H9 (cell line): ENCODE data around the gene ECHDC3. TPM values are rescaled to one million over a fixed set of nuclear protein-coding genes. Genes with fewer than 3 reads are reported as not detected.

Experiments used
- DNase-seq: peaks from one replicate; pipeline ENCODE4 v3.0.0-alpha.2; 2017
- H2AFZ ChIP-seq: one replicate; pipeline ENCODE4 v1.6.1; 2013; ENCODE audit warnings: mild to moderate bottlenecking, low read length, control low read depth, moderate library complexity
- H2AK5ac ChIP-seq: 2 replicates; pipeline ENCODE4 v1.6.1; 2013; ENCODE audit warnings: low read length, control low read depth, mixed read lengths; ENCODE audit not compliant: insufficient read length
- H2BK120ac ChIP-seq: one replicate; pipeline ENCODE4 v1.6.1; 2013; ENCODE audit warnings: low read depth, mild to moderate bottlenecking, low read length, control low read depth, inconsistent platforms; ENCODE audit not compliant: poor library complexity, severe bottlenecking
- H2BK12ac ChIP-seq: 2 replicates; pipeline ENCODE4 v1.6.1; 2013; ENCODE audit warnings: low read length, control low read depth, mixed read lengths, low read depth; ENCODE audit not compliant: insufficient read length
- H2BK15ac ChIP-seq: 2 replicates; pipeline ENCODE4 v1.6.1; 2013; ENCODE audit warnings: low read depth, low read length, control low read depth
- H2BK20ac ChIP-seq: one replicate; pipeline ENCODE4 v1.6.1; 2013; ENCODE audit warnings: low read depth, mild to moderate bottlenecking, low read length, control low read depth, inconsistent platforms; ENCODE audit not compliant: poor library complexity, severe bottlenecking
- H2BK5ac ChIP-seq: 2 replicates; pipeline ENCODE4 v1.6.1; 2013; ENCODE audit warnings: low read length, control low read depth, mixed read lengths; ENCODE audit not compliant: insufficient read length
- H3K14ac ChIP-seq: 2 replicates; pipeline ENCODE4 v1.6.1; 2013; ENCODE audit warnings: low read length, control low read depth; ENCODE audit not compliant: insufficient read depth
- H3K18ac ChIP-seq: 2 replicates; pipeline ENCODE4 v1.6.1; 2013; ENCODE audit warnings: low read depth, mild to moderate bottlenecking, mixed read lengths, low read length, control low read depth; ENCODE audit not compliant: insufficient read length
- H3K23ac ChIP-seq: 2 replicates; pipeline ENCODE4 v1.6.1; 2013; ENCODE audit warnings: low read length, control low read depth, mixed read lengths, low read depth; ENCODE audit not compliant: insufficient read length
- H3K23me2 ChIP-seq: 2 replicates; pipeline ENCODE4 v1.6.1; 2013; ENCODE audit warnings: low read depth, mild to moderate bottlenecking, mixed read lengths, low read length, control low read depth; ENCODE audit not compliant: insufficient read length, poor library complexity, severe bottlenecking
- H3K27ac ChIP-seq: 2 replicates; pipeline ENCODE4 v1.5.1; 2013; ENCODE audit warnings: low read length, control low read depth, mixed read lengths, low read depth; ENCODE audit not compliant: insufficient read length
- H3K27me3 ChIP-seq: 2 replicates; pipeline ENCODE4 v1.6.1; 2013; ENCODE audit warnings: low read length, control low read depth, inconsistent platforms; ENCODE audit not compliant: insufficient read depth
- H3K4ac ChIP-seq: 2 replicates; pipeline ENCODE4 v1.6.1; 2013; ENCODE audit warnings: low read depth, mild to moderate bottlenecking, control low read depth, inconsistent platforms, low read length, moderate library complexity
- H3K4me1 ChIP-seq: 2 replicates; pipeline ENCODE4 v1.6.1; 2013; ENCODE audit warnings: low read length, control low read depth, inconsistent platforms; ENCODE audit not compliant: insufficient read depth
- H3K4me2 ChIP-seq: 2 replicates; pipeline ENCODE4 v1.6.1; 2013; ENCODE audit warnings: low read length, control low read depth, mixed read lengths; ENCODE audit not compliant: insufficient read length, insufficient read depth
- H3K56ac ChIP-seq: 2 replicates; pipeline ENCODE4 v1.6.1; 2013; ENCODE audit warnings: low read depth, mild to moderate bottlenecking, mixed read lengths, low read length, control low read depth; ENCODE audit not compliant: insufficient read length
- H3K79me1 ChIP-seq: 2 replicates; pipeline ENCODE4 v1.6.1; 2013; ENCODE audit warnings: low read depth, mild to moderate bottlenecking, moderate library complexity, low read length, control low read depth, inconsistent platforms; ENCODE audit not compliant: insufficient read depth, poor library complexity, severe bottlenecking
- H3K79me2 ChIP-seq: 2 replicates; pipeline ENCODE4 v1.6.1; 2013; ENCODE audit warnings: low read length, control low read depth, inconsistent platforms; ENCODE audit not compliant: insufficient read depth
- H3K9ac ChIP-seq: 2 replicates; pipeline ENCODE4 v1.6.1; 2013; ENCODE audit warnings: low read length, control low read depth, mixed read lengths; ENCODE audit not compliant: insufficient read length; ENCODE audit errors: extremely low read depth
- H3K9me3 ChIP-seq: one replicate; pipeline ENCODE4 v1.6.1; 2013; ENCODE audit warnings: low read depth, low read length, inconsistent platforms; ENCODE audit not compliant: control insufficient read depth
- H3T11ph ChIP-seq: one replicate; pipeline ENCODE4 v1.6.1; 2013; ENCODE audit warnings: mild to moderate bottlenecking, low read length, control low read depth, inconsistent platforms
- H4K20me1 ChIP-seq: one replicate; pipeline ENCODE4 v1.6.1; 2013; ENCODE audit not compliant: control insufficient read depth, insufficient read length, insufficient read depth
- H4K5ac ChIP-seq: 2 replicates; pipeline ENCODE4 v1.6.1; 2013; ENCODE audit warnings: low read depth, mild to moderate bottlenecking, mixed read lengths, low read length, control low read depth; ENCODE audit not compliant: insufficient read length
- H4K8ac ChIP-seq: replicated peaks from 2 replicates; pipeline ENCODE4 v1.6.1; 2013; ENCODE audit warnings: low read length, control low read depth, mixed read lengths, low read depth; ENCODE audit not compliant: insufficient read length
- H4K91ac ChIP-seq: 2 replicates; pipeline ENCODE4 v1.6.1; 2013; ENCODE audit warnings: low read depth, mild to moderate bottlenecking, moderate library complexity, mixed read lengths, low read length, control low read depth; ENCODE audit not compliant: insufficient read length
- H3K27ac Mint-ChIP-seq, 3 experiments: 2 replicates in 2 of 3; 3 replicates in 1 of 3; pipeline ENCODE4 v1.8.0; 2020 to 2021; ENCODE audit warnings: mixed read lengths in 3 of 3, mild to moderate bottlenecking in 1 of 3, moderate library complexity in 1 of 3
- H3K27me3 Mint-ChIP-seq: 2 replicates; pipeline ENCODE4 v1.8.0; 2021; ENCODE audit warnings: low read depth, mild to moderate bottlenecking, moderate library complexity, mixed read lengths
- H3K36me3 Mint-ChIP-seq, 3 experiments: 2 replicates in 2 of 3; 3 replicates in 1 of 3; pipeline ENCODE4 v1.8.0; 2020 to 2021; ENCODE audit warnings: low read depth in 3 of 3, mixed read lengths in 3 of 3; ENCODE audit not compliant: insufficient read depth in 1 of 3
- H3K4me1 Mint-ChIP-seq, 2 experiments: 2 replicates each; pipeline ENCODE4 v1.8.0; 2020; ENCODE audit warnings: mixed read lengths in 2 of 2
- H3K4me3 Mint-ChIP-seq, 2 experiments: 2 replicates in 1 of 2; 3 replicates in 1 of 2; pipeline ENCODE4 v1.8.0; 2020 to 2021; ENCODE audit warnings: mild to moderate bottlenecking in 2 of 2, mixed read lengths in 2 of 2, moderate library complexity in 1 of 2
- H3K9me3 Mint-ChIP-seq, 2 experiments: 2 replicates in 1 of 2; 3 replicates in 1 of 2; pipeline ENCODE4 v1.8.0; 2020; ENCODE audit warnings: mild to moderate bottlenecking in 2 of 2, mixed read lengths in 2 of 2, moderate library complexity in 1 of 2
- WGBS: extraction: QIAGEN DNeasy Blood & Tissue Kit; methylation state at CpG from one replicate; pipeline ENCODE4 v1.1.7; 2013; ENCODE audit warnings: missing lambda C conversion rate, low lambda C conversion rate, mixed read lengths; ENCODE audit not compliant: insufficient read length; ENCODE audit errors: extremely low coverage; 5-methylcytosine and 5-hydroxymethylcytosine counted together
- total RNA-seq: library from RNA; stranded (reverse); gene quantifications from 2 replicates; pipeline ENCODE4 v1.2.1, GENCODE V29; 2021
- TF ChIP-seq, protein P1 (sequence below): fragments of 200-600 bp; sonication (generic); conservative IDR thresholded peaks from 3 replicates; pipeline ENCODE4 v1.8.0; 2021; ENCODE audit warnings: antibody characterized with exemption, mild to moderate bottlenecking

The ECHDC3 gene
- total RNA-seq, 1 experiment from 2014 or later = 9.3 TPM

DNA sequence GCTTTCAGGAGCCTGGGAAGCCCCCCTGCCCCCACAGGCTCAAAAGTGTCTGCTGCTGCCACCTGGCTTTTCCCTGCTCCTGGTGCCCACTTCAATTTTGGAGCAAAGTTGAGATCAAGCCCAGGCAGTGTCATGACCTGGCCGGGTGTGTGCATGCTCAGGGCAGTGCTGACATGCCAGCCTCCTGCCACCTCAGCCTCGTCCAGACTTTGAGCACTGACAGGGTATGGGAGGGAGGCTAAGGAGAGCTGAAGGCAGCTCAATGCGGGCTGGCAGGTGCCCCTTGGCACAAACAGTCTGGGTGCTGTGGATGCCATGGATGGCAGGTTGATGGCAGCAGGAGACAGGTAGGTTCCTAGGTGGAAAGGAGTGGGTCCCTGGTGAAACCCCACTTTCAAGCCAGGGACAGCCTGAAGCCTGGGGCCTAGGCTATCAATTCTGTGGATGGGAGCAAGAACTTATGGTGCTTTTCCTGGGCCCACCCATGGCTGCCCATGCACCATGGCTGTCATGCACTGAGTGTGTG lies 12.3 kb upstream of the ECHDC3 start:
- H3K4me3 Mint-ChIP-seq = no peak overlapping the region
- TF ChIP-seq, protein P1, sequence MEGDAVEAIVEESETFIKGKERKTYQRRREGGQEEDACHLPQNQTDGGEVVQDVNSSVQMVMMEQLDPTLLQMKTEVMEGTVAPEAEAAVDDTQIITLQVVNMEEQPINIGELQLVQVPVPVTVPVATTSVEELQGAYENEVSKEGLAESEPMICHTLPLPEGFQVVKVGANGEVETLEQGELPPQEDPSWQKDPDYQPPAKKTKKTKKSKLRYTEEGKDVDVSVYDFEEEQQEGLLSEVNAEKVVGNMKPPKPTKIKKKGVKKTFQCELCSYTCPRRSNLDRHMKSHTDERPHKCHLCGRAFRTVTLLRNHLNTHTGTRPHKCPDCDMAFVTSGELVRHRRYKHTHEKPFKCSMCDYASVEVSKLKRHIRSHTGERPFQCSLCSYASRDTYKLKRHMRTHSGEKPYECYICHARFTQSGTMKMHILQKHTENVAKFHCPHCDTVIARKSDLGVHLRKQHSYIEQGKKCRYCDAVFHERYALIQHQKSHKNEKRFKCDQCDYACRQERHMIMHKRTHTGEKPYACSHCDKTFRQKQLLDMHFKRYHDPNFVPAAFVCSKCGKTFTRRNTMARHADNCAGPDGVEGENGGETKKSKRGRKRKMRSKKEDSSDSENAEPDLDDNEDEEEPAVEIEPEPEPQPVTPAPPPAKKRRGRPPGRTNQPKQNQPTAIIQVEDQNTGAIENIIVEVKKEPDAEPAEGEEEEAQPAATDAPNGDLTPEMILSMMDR = no peak
- H3K9ac ChIP-seq = no peak overlapping the region
- no peaks in the 10 kb centered on the region for H3K79me1 ChIP-seq
- no peak overlapping the region for H3K14ac ChIP-seq
- no peak overlapping the region for H2BK120ac ChIP-seq
- H2AK5ac ChIP-seq = no peak overlapping the region
- DNase-seq = no peak
- no CpG with 5 or more reads among the region's 3 CpGs for WGBS
- no peak overlapping the region for H4K5ac ChIP-seq
- no peaks in the 10 kb centered on the region for H3K79me2 ChIP-seq
- H2AFZ ChIP-seq = no peak overlapping the region
- H3T11ph ChIP-seq = no peak overlapping the region
- H3K23me2 ChIP-seq = no peaks in the 10 kb centered on the region
- no peak overlapping the region for H3K27ac Mint-ChIP-seq
- no peak overlapping the region for H2BK5ac ChIP-seq
- H3K4me1 ChIP-seq = no peaks in the 10 kb centered on the region
- H4K20me1 ChIP-seq = no peaks in the 10 kb centered on the region
- no peak overlapping the region for H2BK15ac ChIP-seq
- no peak overlapping the region for H4K8ac ChIP-seq
- no peak overlapping the region for H3K56ac ChIP-seq
- peaks cover 0 to 4% of the 10 kb centered on the region in 2 experiments; a peak in 1 of 4 replicates for H3K4me1 Mint-ChIP-seq
- no peak overlapping the region for H3K27ac ChIP-seq
- no peak overlapping the region for H2BK12ac ChIP-seq
- H2BK20ac ChIP-seq = no peak overlapping the region
- H3K27me3 ChIP-seq = no peaks in the 10 kb centered on the region
- H3K9me3 Mint-ChIP-seq = peaks cover 23 to 24% of the 10 kb centered on the region in 2 experiments
- H3K36me3 Mint-ChIP-seq = peaks cover 8 to 12% (median 8%) of the 10 kb centered on the region in 3 experiments; a peak in 5 of 7 replicates
- no peak overlapping the region for H4K91ac ChIP-seq
- no peak overlapping the region for H3K4ac ChIP-seq
- no peak overlapping the region for H3K23ac ChIP-seq
- peaks cover 8% of the 10 kb centered on the region for H3K27me3 Mint-ChIP-seq
- H3K9me3 ChIP-seq = no peaks in the 10 kb centered on the region
- H3K18ac ChIP-seq = no peak overlapping the region
- no peak overlapping the region for H3K4me2 ChIP-seq
